Left ventricle myocardium superior (tissue), 1 donor: ENCODE measurements around the gene PRTN3. TPM values are rescaled to one million over a fixed set of nuclear protein-coding genes. Genes with fewer than 3 reads are reported as not detected.

ENCODE experiments used
- ATAC-seq: fragments of 200-7000 bp; cut with Tn5 transposase; one replicate; pipeline ENCODE4 v1.9.1; 2020; ENCODE audit warnings: mild to moderate bottlenecking, moderate library complexity
- DNase-seq: peaks from one replicate; pipeline ENCODE4 v3.0.0-alpha.2; 2020
- intact Hi-C: fragments of 100-400 bp; cut with micrococcal nuclease; formaldehyde crosslinking; loops from one replicate; pipeline ENCODE4 v1.11.0; 2022
- long read RNA-seq: library from polyadenylated mRNA; unstranded; transcript quantifications from one replicate; pipeline ENCODE4 v2.0.0, GENCODE V29; 2021
- total RNA-seq: library from RNA; stranded (reverse); fragmentation: NEBNext Ultra II Directional; extraction: Animal tissue kit (Norgen Biotek cat#: 25700); gene quantifications from one replicate; pipeline ENCODE4 v1.2.1, GENCODE V29; 2021
- donor health status: DM: no; HTN: yes; CAD: no; lungs with severe emphysema.

PRTN3 gene
- not detected for total RNA-seq
- long read RNA-seq: 0 reads

GRCh38 chr19:840519-841206 is at the start of gene PRTN3:
Gene PRTN3 (plus strand): TSS chr19:840999. CDS start chr19:841009, 10 bp downstream.
- DNase-seq (no peak), ATAC-seq (no peak)
- intact Hi-C loops: no loop called here

- ATAC-seq (no peak), DNase-seq (no peak)
- intact Hi-C loops: no loop called here
These were observed 49.7 kb upstream of the PRTN3 start for GRCh38 chr19:791007-791566.

GRCh38 chr19:791567-792305 is 49.1 kb upstream of the PRTN3 start:
- intact Hi-C loops: no loop called here
- DNase-seq (no peak), ATAC-seq (peak; percentile 8)

GRCh38 chr19:792306-792885 is 48.4 kb upstream of the PRTN3 start:
- intact Hi-C loops: no loop called here
- ATAC-seq (no peak), DNase-seq (no peak)

GRCh38 chr19:793806-794205 is 47.0 kb upstream of the PRTN3 start:
- ATAC-seq: no peak
- intact Hi-C loops: no loop called here
- DNase-seq: no peak

GRCh38 chr19:795073-795611 is 45.7 kb upstream of the PRTN3 start:
- DNase-seq: peak; percentile 73
- intact Hi-C loops: no loop called here

GRCh38 chr19:795691-796581 is 44.9 kb upstream of the PRTN3 start:
- intact Hi-C loops: no loop called here
- DNase-seq (no peak), ATAC-seq (no peak)

More at GRCh38 chr19:795073-795611, 45.7 kb upstream of the PRTN3 start:
- ATAC-seq: no peak

GRCh38 chr19:796692-797527 is 43.9 kb upstream of the PRTN3 start, which contains the start of gene PTBP1:
Gene PTBP1 (plus strand): TSS chr19:797452. CDS start chr19:797498, 46 bp downstream.
- intact Hi-C loops: no loop called here
- ATAC-seq: peak; percentile 89
- DNase-seq: peak; percentile 100

GRCh38 chr19:797528-798414 is 43.0 kb upstream of the PRTN3 start:
- DNase-seq (peak; percentile 95), ATAC-seq (peak; percentile 34)
- intact Hi-C loops: no loop called here

GRCh38 chr19:798415-799075 is 42.3 kb upstream of the PRTN3 start:
- no peak for ATAC-seq
- intact Hi-C loops: no loop called here
- no peak for DNase-seq

GRCh38 chr19:799076-799881 is 41.5 kb upstream of the PRTN3 start:
- intact Hi-C loops: no loop called here
- DNase-seq: no peak
- ATAC-seq: no peak

- intact Hi-C loops: no loop called here
- DNase-seq (no peak), ATAC-seq (no peak)
These were observed 40.3 kb upstream of the PRTN3 start for GRCh38 chr19:800360-801029.

GRCh38 chr19:801030-801860 is 39.6 kb upstream of the PRTN3 start:
- intact Hi-C loops: no loop called here
- DNase-seq (peak; percentile 92), ATAC-seq (peak; percentile 43)

- intact Hi-C loops: no loop called here
These were observed 38.8 kb upstream of the PRTN3 start for GRCh38 chr19:801861-802497.

More at GRCh38 chr19:801861-802497, 38.8 kb upstream of the PRTN3 start:
- DNase-seq (peak; percentile 67), ATAC-seq (peak; percentile 10)
